ENCODE data around the gene SNED1. TPM values are rescaled to one million over a fixed set of nuclear protein-coding genes. Genes with fewer than 3 reads are reported as not detected.

Gene SNED1
- total RNA-seq, 2 donors from 2014 or later: 42.0 to 72.1 TPM

DNA sequence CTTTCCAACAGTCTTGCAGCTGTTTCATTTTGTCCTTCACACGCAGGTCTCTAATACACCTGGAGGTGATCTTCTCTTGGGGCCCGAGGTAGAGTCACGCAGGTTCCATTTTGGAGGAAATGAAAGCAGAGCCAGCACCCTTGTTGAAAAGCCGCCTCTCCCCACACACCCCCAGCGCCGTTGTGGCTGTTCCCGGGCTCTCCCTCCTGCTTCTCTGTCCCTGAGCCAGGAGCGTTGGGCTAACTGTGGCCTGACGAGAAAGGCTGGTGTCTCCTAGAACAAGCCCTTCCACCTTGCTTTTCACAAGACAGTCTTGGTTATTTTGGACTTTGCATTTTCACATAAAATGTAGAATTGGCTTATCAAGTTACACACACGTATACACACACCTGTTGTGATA lies 16.3 kb downstream of the SNED1 start:
- no peaks in the 10 kb centered on the region for H3K27me3 Mint-ChIP-seq
- peak overlapping the region; percentile 37 for H3K27ac Mint-ChIP-seq
- ATAC-seq (no peak), DNase-seq (no peak)
- no peak overlapping the region for H3K4me3 Mint-ChIP-seq
- no peaks in the 10 kb centered on the region for H3K9me3 ChIP-seq (ENCODE audit: control insufficient read depth, low read length, poor library complexity, severe bottlenecking)
- no peaks in the 10 kb centered on the region for H3K36me3 Mint-ChIP-seq (ENCODE audit: low read depth)
- peaks cover 6% of the 10 kb centered on the region for H3K4me1 Mint-ChIP-seq

DNA sequence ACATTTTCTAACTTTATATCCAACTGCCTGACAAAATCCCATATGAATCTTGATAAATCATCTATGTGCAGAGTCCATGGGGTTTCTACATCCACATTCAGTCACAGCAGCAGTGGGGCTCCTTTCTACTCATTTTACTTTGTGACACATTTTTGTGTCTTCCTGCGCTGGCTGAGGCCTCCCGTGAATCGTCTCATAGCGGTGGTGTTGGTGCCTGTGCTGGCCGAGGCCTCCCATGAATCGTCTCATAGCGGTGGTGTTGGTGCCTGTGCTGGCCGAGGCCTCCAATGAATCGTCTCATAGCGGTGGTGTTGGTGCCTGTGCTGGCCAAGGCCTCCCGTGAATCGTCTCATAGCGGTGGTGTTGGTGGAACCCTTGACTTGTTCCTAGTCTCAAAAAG lies 17.0 kb downstream of the SNED1 start:
- H3K4me1 Mint-ChIP-seq: no peaks in the 10 kb centered on the region
- H3K4me3 Mint-ChIP-seq: no peak overlapping the region
- no peaks in the 10 kb centered on the region for H3K27me3 Mint-ChIP-seq
- no peaks in the 10 kb centered on the region for H3K9me3 ChIP-seq (ENCODE audit: control insufficient read depth, low read length, poor library complexity, severe bottlenecking)
- H3K27ac Mint-ChIP-seq: no peak overlapping the region
- no peak for DNase-seq
- no peaks in the 10 kb centered on the region for H3K36me3 Mint-ChIP-seq (ENCODE audit: low read depth)
- ATAC-seq: no peak

DNA sequence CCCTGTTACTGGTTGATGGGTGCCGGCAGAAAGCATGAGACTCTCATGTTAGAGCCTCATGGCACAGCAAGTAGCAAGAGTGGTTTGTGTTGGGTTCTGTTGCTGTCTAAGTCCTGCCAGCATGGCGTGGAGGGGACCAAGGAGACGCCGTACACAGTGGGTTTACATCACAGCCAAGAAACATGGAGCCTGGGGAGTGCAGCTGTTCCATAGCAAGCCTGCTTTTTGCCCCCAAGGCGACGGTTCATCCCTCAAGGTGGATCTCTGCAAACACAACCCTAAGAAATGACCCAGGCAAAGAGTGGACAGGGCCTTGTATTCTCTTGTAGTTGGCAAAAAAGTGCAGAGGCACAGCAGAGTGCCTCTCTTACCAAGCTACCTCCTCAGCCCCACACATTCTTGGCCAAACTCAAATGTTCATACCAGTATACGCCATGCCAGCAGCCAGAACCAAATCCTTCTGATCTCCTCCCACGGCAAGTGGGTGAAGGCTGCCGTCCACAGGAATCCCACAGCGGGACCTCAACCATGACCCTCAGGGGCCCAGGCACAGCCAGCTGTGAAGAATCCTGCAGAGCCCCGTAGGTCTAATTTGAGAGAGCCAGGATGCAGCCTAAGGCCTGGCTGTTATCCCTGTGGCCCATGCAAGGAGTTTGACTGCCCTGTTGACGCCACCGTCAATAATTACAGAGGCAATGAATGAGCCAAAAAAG lies 19.0 kb downstream of the SNED1 start:
- H3K4me3 Mint-ChIP-seq: no peak overlapping the region
- DNase-seq (no peak), ATAC-seq (no peak)
- H3K27me3 Mint-ChIP-seq: no peaks in the 10 kb centered on the region
- no peak overlapping the region for H3K27ac Mint-ChIP-seq
- H3K4me1 Mint-ChIP-seq: no peaks in the 10 kb centered on the region
- H3K36me3 Mint-ChIP-seq (ENCODE audit: low read depth): no peaks in the 10 kb centered on the region
- H3K9me3 ChIP-seq (ENCODE audit: control insufficient read depth, low read length, poor library complexity, severe bottlenecking): no peaks in the 10 kb centered on the region

DNA sequence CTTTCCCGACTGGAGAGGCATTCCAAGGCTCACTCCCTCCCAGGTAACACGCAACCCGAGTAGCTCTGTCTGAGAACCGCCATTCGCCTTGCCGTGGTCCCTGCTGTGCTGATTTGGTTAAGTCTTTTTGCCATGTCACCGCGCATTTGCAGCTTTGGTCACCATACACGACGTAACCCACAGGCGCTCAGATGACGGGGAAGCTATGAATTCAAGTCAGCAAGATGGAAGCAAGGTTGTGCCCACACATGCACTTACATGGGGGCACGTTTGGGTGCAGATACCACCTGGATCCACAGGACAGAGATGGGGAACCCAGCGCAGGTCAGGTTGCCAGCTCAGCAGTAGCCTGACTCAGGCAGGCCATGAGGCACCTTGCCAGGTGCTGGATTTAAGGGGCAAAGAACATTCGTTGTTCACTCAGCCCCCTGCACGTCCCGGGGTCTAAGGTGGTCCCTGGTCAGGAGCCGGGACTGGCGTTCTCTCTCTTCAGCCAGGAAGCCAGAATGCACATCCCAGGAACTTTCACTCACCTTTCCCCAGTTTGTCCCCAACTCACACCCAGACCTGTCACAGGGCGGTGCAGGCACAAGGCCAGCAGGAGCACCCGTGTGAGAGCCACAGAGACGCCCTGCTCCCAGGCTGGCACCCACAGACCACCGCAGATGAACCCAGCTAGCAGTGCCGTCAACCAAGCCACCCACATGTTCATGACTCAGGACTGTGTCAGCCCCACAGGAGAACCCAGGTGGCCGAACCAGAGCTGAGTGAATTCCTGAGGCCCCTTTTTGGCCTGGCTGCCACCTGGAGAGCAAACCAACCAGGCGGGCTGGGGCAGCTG lies 19.9 kb downstream of the SNED1 start:
- no peaks in the 10 kb centered on the region for H3K27me3 Mint-ChIP-seq
- no peaks in the 10 kb centered on the region for H3K36me3 Mint-ChIP-seq (ENCODE audit: low read depth)
- DNase-seq (peak in 1 of 3 donors; percentile 4), ATAC-seq (no peak)
- no peak overlapping the region for H3K4me3 Mint-ChIP-seq
- no peaks in the 10 kb centered on the region for H3K9me3 ChIP-seq (ENCODE audit: control insufficient read depth, low read length, poor library complexity, severe bottlenecking)
- H3K4me1 Mint-ChIP-seq: no peaks in the 10 kb centered on the region
- H3K27ac Mint-ChIP-seq: no peak overlapping the region

DNA sequence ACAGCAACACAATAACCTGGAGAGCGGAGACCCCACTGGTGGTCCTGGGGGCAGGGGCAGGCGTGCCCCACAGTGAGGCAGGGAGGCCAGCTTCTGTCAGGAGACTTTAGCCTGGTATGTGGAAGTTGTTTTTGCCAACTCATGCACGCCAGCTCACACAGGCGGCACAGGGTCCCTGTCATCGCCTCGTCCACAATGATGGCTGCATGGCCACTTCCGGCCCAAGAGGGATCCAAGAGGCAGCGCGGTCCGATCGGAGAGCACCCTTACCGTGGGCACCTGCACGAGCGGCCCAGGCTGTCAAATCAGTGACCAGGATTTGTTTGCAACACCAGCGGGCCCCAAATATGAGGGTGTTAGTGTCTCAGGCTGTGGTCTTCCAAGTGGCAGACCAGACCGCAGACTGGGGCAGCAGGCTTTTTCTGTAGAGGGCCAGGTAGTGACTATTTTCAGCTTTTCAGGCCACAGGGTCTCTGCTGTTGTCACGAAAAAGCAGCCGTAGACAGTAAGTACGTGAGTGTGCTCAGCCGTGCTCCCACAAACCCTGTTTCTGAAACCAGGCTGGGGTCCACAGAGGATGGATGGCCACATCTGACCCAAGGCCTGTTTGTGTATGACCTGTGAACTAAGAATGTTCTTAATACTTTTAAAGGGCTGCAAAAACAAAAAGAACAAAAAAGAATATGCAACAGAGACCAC lies 21.2 kb downstream of the SNED1 start:
- Mint-ChIP-seq H3K4me1 (no peaks in the 10 kb centered on the region), H3K27ac (no peak overlapping the region), H3K36me3 (ENCODE audit: low read depth) (no peaks in the 10 kb centered on the region), H3K4me3 (no peak overlapping the region), H3K27me3 (no peaks in the 10 kb centered on the region)
- DNase-seq: no peak
- no peaks in the 10 kb centered on the region for H3K9me3 ChIP-seq (ENCODE audit: control insufficient read depth, low read length, poor library complexity, severe bottlenecking)
- ATAC-seq: no peak

DNA sequence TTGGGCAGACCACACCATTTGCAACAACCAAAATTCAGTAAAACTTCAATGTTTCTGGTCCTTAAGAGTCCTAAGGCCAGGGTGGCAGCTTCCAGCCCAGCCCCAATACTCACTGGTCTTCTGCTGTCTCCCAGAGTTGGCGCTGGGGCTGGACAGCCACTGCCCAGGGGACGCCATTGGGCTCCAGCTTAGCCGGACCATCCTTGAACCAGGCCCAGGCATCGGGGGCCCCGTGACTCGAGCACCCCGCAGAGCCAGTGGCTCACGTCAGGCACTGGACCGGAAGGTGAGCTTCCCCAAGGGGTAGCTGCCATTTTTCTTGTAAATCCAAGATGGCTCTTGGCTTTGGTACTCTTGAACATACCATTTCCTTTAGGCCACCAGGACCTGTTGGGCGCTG lies 21.8 kb downstream of the SNED1 start:
- Mint-ChIP-seq H3K27me3 (no peaks in the 10 kb centered on the region), H3K36me3 (ENCODE audit: low read depth) (no peaks in the 10 kb centered on the region), H3K4me3 (no peak overlapping the region), H3K4me1 (no peaks in the 10 kb centered on the region), H3K27ac (no peak overlapping the region)
- H3K9me3 ChIP-seq (ENCODE audit: control insufficient read depth, low read length, poor library complexity, severe bottlenecking): peaks cover under 1% of the 10 kb centered on the region
- ATAC-seq (no peak), DNase-seq (no peak)

DNA sequence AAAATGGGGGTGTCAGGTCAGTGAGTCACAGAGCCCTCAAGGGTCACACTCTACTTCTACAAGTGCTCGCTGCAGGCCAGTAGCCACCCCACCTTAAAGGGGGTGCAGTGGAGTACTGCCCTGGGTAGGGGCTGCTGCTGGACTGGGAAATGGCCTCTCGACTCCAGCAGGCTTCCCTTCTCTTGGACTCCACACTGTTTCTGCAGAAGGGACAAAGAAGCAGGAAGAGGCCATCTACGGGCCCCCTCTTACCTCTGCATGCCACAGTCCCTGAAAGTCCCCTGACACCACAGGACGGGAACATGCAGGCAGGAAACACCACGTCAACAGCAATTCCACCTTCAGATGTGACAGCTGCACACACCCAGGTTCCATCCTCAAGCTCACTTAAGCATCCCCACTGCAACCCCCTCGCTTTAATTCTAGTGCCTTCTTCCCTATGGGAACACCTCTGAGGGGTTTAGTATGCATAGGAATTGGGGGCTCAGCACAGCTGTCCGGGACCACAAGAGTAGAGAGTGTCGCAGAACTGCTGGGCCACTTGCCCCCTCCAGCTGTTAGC lies 22.3 kb downstream of the SNED1 start:
- Mint-ChIP-seq H3K4me3 (no peak overlapping the region), H3K27ac (no peak overlapping the region), H3K36me3 (ENCODE audit: low read depth) (no peaks in the 10 kb centered on the region), H3K4me1 (no peaks in the 10 kb centered on the region), H3K27me3 (no peaks in the 10 kb centered on the region)
- DNase-seq: no peak
- H3K9me3 ChIP-seq (ENCODE audit: control insufficient read depth, low read length, poor library complexity, severe bottlenecking): peaks cover 5% of the 10 kb centered on the region
- no peak for ATAC-seq

DNA sequence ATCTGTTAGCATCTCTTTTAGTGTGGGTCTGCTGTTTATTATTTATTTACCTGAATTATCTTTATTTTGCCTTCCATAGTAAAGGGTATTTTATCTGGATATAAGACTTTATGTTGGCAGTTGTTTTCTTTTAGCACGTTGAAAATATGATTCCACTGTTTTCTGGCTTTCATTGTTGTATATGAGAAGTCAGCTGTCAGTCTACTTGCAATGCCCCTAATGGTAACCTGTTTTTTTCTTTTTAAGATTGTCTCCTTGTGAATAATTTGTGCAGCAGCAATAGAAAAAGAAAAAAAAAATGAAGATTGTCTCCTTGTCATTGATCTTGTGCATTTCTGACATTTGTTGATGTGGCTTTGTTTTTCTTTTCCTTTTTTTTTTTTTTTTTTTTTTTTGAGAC lies 27.2 kb downstream of the SNED1 start:
- H3K9me3 ChIP-seq (ENCODE audit: control insufficient read depth, low read length, poor library complexity, severe bottlenecking): peaks cover 9% of the 10 kb centered on the region
- no peaks in the 10 kb centered on the region for H3K36me3 Mint-ChIP-seq (ENCODE audit: low read depth)
- no peak overlapping the region for H3K27ac Mint-ChIP-seq
- no peak overlapping the region for H3K4me3 Mint-ChIP-seq
- DNase-seq: no peak
- no peak for ATAC-seq
- H3K27me3 Mint-ChIP-seq: no peaks in the 10 kb centered on the region
- no peaks in the 10 kb centered on the region for H3K4me1 Mint-ChIP-seq

DNA sequence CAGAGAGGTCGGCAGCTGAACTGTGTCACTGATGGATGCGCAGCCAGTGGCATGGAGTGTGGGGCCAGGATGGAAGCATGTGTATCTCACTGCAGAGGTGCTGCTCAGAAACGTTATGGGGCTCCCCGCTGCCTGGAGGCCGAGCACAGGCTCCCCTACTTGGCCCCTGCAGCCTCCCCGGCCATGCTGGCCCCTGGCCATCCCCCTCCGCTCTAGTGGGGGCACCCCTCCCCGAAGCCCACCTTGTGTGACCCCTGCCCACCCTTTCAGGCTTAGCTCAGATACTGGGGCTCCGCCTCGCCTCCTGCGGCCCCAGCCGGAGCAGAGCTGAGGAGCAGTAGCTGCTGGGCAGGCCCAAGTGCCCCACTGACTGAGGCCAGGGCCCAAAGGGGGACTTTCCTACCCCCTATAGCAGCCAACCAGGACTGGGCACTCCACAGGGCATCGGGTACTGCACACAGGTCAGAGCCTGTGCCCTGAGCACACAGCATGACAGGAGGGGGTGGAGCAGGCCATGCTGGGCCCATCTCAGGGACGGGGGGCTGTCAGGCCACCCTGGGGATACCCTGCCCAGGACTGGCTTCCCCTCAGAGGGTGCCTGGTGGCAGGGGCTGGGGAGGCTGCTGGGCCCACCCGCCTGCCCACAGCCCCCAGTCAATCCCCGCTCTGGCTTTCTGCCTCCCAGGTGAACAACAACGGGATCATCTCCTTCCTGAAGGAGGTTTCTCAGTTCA lies 31.3 kb downstream of the SNED1 start:
- Mint-ChIP-seq H3K27me3 (no peaks in the 10 kb centered on the region), H3K27ac (no peak overlapping the region), H3K4me1 (peaks cover 3% of the 10 kb centered on the region), H3K36me3 (ENCODE audit: low read depth) (peaks cover 3% of the 10 kb centered on the region), H3K4me3 (no peak overlapping the region)
- no peak for ATAC-seq
- no peak for DNase-seq
- peaks cover 9% of the 10 kb centered on the region for H3K9me3 ChIP-seq (ENCODE audit: control insufficient read depth, low read length, poor library complexity, severe bottlenecking)

DNA sequence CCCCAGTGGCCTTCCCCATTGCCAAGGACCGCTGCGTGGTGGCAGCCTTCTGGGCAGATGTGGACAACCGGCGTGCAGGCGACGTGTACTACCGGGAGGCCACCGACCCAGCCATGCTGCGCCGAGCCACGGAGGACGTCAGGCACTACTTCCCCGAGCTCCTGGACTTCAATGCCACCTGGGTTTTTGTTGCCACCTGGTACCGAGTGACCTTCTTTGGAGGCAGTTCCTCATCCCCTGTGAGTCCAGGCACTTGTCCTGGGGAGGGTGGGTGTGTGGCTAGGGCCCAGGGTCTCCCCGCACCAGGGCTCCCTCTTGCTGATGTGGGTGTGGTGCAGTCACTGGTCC lies 31.9 kb downstream of the SNED1 start:
- ATAC-seq: no peak
- H3K36me3 Mint-ChIP-seq (ENCODE audit: low read depth): peaks cover 3% of the 10 kb centered on the region
- peaks cover 3% of the 10 kb centered on the region for H3K4me1 Mint-ChIP-seq
- H3K27ac Mint-ChIP-seq: no peak overlapping the region
- H3K4me3 Mint-ChIP-seq: no peak overlapping the region
- H3K27me3 Mint-ChIP-seq: no peaks in the 10 kb centered on the region
- DNase-seq: no peak
- H3K9me3 ChIP-seq (ENCODE audit: control insufficient read depth, low read length, poor library complexity, severe bottlenecking): peaks cover 8% of the 10 kb centered on the region

DNA sequence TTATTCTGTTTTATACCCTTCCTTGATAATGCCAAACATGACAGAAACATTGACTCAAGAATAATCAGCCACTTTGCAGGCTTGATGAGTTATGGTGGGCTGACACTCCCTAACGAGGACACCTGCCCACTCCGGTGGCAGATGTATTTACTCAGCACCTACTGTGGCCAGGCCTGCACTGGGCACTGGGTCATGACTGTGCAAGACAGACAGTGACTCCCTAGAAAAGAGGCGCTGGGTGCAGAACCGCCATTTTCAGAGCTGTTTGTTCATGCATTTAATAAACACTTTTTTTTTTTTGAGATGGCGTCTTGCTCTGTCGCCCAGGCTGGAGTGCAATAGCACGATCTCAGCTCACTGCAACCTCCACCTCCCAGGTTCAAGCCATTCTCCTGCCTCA lies 32.5 kb downstream of the SNED1 start:
- Mint-ChIP-seq H3K27me3 (no peaks in the 10 kb centered on the region), H3K27ac (no peak overlapping the region), H3K36me3 (ENCODE audit: low read depth) (peaks cover 3% of the 10 kb centered on the region), H3K4me3 (no peak overlapping the region), H3K4me1 (peaks cover 3% of the 10 kb centered on the region)
- H3K9me3 ChIP-seq (ENCODE audit: control insufficient read depth, low read length, poor library complexity, severe bottlenecking): peaks cover 3% of the 10 kb centered on the region
- no peak for DNase-seq
- no peak for ATAC-seq

DNA sequence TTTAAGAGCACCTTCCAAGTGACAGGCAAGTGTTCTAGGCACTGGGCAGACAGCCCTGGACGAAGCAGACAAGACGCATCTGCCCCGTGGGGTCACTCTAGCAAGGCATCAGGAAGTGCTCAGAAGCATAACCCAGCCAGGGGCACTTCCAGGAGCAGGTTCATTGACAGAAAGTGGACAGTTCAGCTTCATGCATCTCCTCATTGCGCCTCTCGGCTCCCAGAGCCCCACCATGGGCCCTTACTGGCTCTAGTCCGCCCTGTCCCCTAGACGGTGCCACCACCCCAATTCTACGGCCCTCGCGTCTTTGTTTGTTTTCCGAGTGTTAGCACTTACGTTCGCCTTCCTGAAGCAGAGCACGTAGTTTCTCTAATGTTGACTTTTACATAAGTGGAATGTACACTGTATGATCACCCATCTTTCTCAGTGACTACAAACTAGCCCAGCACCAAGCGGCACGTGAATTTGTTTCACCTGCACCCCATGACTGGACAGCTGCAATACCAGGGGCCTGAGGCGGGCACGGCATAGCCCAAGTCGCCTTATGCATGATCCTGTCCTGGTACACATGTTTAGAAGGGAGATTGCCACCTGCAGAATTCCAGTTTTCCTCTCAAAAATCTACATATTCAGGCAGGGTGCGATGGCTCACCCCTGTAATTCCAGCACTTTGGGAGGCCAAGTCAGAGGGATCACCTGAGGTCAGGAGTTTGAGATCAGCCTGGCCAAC lies 33.2 kb downstream of the SNED1 start:
- Mint-ChIP-seq H3K36me3 (ENCODE audit: low read depth) (peaks cover 3% of the 10 kb centered on the region), H3K4me3 (no peak overlapping the region), H3K27ac (no peak overlapping the region), H3K27me3 (no peaks in the 10 kb centered on the region), H3K4me1 (peaks cover 3% of the 10 kb centered on the region)
- ATAC-seq (no peak), DNase-seq (no peak)
- H3K9me3 ChIP-seq (ENCODE audit: control insufficient read depth, low read length, poor library complexity, severe bottlenecking): no peaks in the 10 kb centered on the region
